GM10266 (cell line): ENCODE data around the gene DCC.
A peak's percentile ranks its signal among the peaks of the same experiment; 100 is the strongest.

Experiments used
- DNase-seq: peaks from one replicate; pipeline ENCODE4 v3.0.0; 2012; ENCODE audit errors: extremely low spot score
- TF ChIP-seq, protein P1 (sequence below): IDR thresholded peaks from 2 replicates; pipeline ENCODE4 v1.5.1; 2012; ENCODE audit warnings: mild to moderate bottlenecking, low read depth; ENCODE audit not compliant: control insufficient read depth, insufficient read depth; ENCODE audit errors: missing control alignments

DCC gene

DNA sequence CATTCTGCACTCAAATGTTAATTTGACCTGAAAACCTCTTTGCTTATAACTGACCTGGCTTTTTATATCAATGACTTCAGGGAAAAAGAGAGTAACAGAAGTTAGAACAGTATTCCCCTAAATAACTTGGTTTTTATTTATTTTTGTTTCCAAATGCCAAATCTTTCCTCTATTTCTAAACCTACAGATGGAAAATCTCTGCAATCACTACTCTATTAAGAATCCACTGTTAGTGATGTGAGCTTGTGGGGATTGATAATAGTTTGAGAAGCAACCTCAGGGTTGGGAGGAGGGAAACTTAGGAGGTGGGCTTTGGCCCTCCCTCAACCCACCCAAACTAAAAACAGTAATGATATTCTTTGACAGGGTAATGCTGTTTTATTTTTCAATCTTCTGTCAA, 351.8 kb downstream of the DCC start:
- TF ChIP-seq, protein P1, sequence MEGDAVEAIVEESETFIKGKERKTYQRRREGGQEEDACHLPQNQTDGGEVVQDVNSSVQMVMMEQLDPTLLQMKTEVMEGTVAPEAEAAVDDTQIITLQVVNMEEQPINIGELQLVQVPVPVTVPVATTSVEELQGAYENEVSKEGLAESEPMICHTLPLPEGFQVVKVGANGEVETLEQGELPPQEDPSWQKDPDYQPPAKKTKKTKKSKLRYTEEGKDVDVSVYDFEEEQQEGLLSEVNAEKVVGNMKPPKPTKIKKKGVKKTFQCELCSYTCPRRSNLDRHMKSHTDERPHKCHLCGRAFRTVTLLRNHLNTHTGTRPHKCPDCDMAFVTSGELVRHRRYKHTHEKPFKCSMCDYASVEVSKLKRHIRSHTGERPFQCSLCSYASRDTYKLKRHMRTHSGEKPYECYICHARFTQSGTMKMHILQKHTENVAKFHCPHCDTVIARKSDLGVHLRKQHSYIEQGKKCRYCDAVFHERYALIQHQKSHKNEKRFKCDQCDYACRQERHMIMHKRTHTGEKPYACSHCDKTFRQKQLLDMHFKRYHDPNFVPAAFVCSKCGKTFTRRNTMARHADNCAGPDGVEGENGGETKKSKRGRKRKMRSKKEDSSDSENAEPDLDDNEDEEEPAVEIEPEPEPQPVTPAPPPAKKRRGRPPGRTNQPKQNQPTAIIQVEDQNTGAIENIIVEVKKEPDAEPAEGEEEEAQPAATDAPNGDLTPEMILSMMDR, result no peak
- DNase-seq, result no peak

DNA sequence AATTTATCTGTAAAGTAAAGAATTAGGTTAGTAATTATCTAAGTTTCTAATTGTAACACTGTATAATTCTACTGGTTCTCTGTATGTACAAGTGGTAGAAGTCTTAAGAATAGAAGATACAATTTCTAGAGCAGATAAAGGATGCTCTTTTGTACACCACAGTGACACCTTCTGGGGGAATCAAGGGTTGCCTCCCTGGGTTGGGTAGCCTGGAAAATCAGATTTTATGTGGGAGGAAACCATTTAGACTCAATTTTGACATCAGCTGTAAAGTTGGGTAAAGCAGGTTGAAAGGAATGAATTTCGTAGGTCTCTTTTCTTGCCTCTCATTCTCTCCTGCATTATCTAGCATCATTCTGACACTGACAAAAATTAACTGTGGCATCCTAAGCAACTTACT, 354.8 kb downstream of the DCC start:
- TF ChIP-seq, protein P1, result peak; percentile 32
- no peak for DNase-seq

DNA sequence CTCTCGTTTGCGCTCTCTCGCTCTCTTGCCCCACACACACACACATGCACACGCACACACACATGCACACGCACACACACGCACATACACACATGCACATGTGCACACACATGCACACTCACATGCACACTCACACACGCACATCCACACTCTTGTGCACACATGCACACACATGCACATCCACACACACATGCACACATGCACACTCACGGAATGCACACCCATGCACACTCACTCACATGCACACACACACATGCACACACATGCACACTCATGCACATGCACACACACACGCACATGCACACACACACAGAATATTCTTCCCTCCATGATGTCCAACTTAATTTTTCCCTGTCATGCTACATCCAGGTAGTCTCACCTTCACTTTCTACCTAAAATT, 360.1 kb downstream of the DCC start:
- DNase-seq, result no peak
- TF ChIP-seq, protein P1, result no peak

DNA sequence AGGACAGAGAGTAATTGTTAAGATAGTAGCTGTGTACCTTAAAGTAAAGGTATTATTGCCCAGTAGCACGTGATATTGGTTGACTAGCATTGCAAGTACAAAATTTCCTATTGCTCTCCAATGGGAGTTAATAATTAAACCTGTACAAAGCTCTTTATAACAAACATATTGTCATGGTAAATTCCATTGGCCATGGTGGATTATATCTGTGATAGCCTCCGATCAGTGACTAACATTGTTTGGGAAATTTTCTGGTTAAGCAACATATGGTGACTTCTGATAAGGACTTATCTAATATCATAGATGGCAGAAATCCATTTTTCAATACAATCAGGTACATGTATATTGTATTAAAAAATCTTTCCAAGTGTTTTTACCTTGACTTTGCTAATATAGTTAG, 360.8 kb downstream of the DCC start:
- TF ChIP-seq, protein P1, result no peak
- no peak for DNase-seq

DNA sequence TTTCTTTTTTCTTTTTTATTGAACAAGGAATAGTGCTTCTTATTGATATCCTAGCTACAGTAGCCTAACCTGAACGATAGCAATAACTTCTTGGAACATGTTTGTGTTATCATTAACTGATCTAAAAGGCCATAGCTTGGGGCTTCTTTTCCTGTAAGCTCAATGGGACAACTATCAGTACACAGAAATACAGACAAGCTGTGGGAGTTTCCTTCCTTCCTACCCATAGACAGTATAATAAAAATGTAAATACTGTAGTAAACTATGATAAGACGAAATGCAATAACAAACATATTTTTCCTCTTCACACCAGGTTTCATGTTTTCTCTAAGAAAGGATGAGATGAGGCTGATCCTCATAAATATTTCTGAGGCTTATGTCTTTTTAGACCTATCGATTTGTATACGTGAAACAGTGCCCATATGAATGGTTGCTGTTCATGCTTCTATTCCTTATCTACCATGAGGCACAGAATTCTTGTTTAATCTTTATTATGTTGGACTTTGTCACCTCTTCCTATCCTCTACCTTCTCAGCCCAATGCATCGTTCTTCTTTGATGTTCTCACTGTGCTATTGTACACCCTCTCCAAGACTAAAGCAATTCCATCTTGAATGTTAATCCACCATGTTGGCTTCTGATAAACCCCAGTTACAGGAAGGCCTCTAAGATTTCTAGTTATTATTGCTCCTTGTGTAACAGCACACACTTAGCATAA, 361.4 kb downstream of the DCC start:
- no peak for DNase-seq
- TF ChIP-seq, protein P1, result no peak

DNA sequence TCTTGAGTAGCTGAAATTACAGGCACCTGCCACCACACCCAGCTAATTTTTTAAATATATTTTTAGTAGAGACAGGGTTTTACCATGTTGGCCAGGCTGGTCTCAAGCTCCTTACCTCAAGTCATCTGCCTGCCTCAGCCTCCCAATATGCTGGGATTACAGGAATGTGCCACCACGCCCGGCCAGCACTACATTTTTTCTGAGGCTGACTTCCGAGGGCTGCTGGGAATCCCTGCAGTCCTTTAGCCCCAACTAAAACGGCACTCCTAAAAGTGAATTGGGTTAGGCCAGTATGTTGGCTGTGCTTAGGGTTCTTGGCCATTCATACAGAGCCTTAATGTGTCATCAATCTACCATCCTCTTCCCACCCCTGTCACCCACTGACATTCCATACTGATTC, 375.4 kb downstream of the DCC start:
- no peak for DNase-seq
- TF ChIP-seq, protein P1, result no peak

DNA sequence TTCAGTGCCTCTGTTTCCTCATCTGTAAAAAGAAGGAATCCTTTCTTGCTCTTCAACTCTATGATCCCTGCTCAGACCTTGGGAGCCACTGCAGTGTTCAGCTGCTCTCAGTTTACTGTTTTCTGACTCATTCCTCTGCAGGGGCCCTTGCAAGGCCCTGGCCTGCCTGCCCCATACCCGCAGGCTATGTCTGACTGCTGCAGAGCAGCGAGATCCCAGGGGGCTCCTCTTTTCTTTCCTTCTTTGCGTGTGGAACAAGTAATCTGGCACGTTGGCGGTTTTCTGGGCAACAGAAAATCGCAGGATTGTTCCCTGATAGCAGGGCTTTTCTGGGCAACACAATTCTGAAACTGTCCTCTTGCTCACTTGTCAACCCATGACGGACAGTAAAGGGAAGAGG, 376.0 kb downstream of the DCC start:
- no peak for DNase-seq
- TF ChIP-seq, protein P1, result no peak
